Activated gamma-delta T cell (primary cell): ENCODE data around the gene KCP.

Experiments used
- DNase-seq: peaks from one replicate; lab custom pipeline; 2025; lab: John Stamatoyannopoulos, UW

The KCP gene

GRCh38 chr7:128841171-128841690 is 69.3 kb downstream of the KCP start:
- DNase-seq = no peak

- no peak for DNase-seq
Observed at GRCh38 chr7:128840326-128841170, 70.0 kb downstream of the KCP start.

- no peak for DNase-seq
Observed at GRCh38 chr7:128839751-128840177, 70.7 kb downstream of the KCP start.

GRCh38 chr7:128838981-128839731 is 71.4 kb downstream of the KCP start:
- no peak for DNase-seq

- DNase-seq = no peak
Observed at GRCh38 chr7:128838109-128838779, 72.3 kb downstream of the KCP start.

GRCh38 chr7:128837521-128837921 is 73.0 kb downstream of the KCP start:
- no peak for DNase-seq

GRCh38 chr7:128836729-128837348 is 73.7 kb downstream of the KCP start:
- DNase-seq = no peak

GRCh38 chr7:128835790-128836641 is 74.5 kb downstream of the KCP start:
- DNase-seq = no peak

GRCh38 chr7:128835231-128835751 is 75.2 kb downstream of the KCP start:
- no peak for DNase-seq

GRCh38 chr7:128833946-128834325 is 76.6 kb downstream of the KCP start:
- no peak for DNase-seq

- no peak for DNase-seq
Observed at GRCh38 chr7:128833148-128833945, 77.2 kb downstream of the KCP start.

- no peak for DNase-seq
Observed at GRCh38 chr7:128832880-128833147, 77.7 kb downstream of the KCP start.

GRCh38 chr7:128831994-128832879 is 78.3 kb downstream of the KCP start:
- no peak for DNase-seq

GRCh38 chr7:128831178-128831993 is 79.1 kb downstream of the KCP start:
- no peak for DNase-seq

GRCh38 chr7:128830231-128831177 is 80.0 kb downstream of the KCP start, which contains the start of gene FLNC:
Gene FLNC, plus strand, starts transcription at chr7:128830406. Its CDS starts 232 bp downstream, at chr7:128830638.
- no peak for DNase-seq

GRCh38 chr7:128829391-128830166 is 80.9 kb downstream of the KCP start:
- DNase-seq = no peak
